Endothelial cell of umbilical vein (primary cell): ENCODE measurements around the gene OR2H1. TPM values are rescaled to one million over a fixed set of nuclear protein-coding genes. Genes with fewer than 3 reads are reported as not detected.

ENCODE experiments used
- BruUV-seq: library from RNA; stranded (reverse); fragments of 400-500 nt; replicated peaks from 2 replicates; lab custom pipeline; 2021; lab: Mats Ljungman, UMichigan
- CTCF ChIA-PET: fragments of 300-600, 350-600 bp; sonication (Branson Sonifier 250); formaldehyde crosslinking; loops from one replicate; lab custom pipeline; 2021; ENCODE audit warnings: antibody characterized with exemption, inconsistent platforms; lab: Charles Lee
- POLR2A ChIA-PET: fragments of 300-600, 350-600 bp; sonication (Branson Sonifier 250); formaldehyde crosslinking; loops from one replicate; lab custom pipeline; 2021; ENCODE audit warnings: antibody characterized with exemption, inconsistent platforms; lab: Charles Lee
- DNase-seq: peaks from one replicate; pipeline ENCODE4 v3.0.0-alpha.2; 2011; ENCODE audit warnings: low read depth, low spot score
- FAIRE-seq: peaks from 2 replicates; lab custom pipeline; 2011; peaks lifted over from hg19 to GRCh38; lab: Jason Lieb, UNC
- H2AFZ ChIP-seq: 2 replicates; pipeline ENCODE4 v1.6.0; 2012; ENCODE audit warnings: low read depth, low read length, control low read depth, inconsistent platforms
- H3K27ac ChIP-seq: 2 replicates; pipeline ENCODE4 v1.5.1; 2011; ENCODE audit warnings: low read depth, mild to moderate bottlenecking, control low read depth, low read length, moderate library complexity; ENCODE audit not compliant: insufficient read depth
- H3K27me3 ChIP-seq, 2 experiments: 2 replicates each; pipeline versions ENCODE4 v1.6.0 to v1.6.1; 2011; ENCODE audit warnings: low read length in 2 of 2, mixed read lengths in 1 of 2; ENCODE audit not compliant: control insufficient read depth in 2 of 2, insufficient read depth in 2 of 2
- H3K36me3 ChIP-seq, 2 experiments: 2 replicates in 1 of 2; 3 replicates in 1 of 2; pipeline ENCODE4 v1.5.1; 2011; ENCODE audit warnings: low read length in 2 of 2, mild to moderate bottlenecking in 1 of 2, moderate library complexity in 1 of 2; ENCODE audit not compliant: control insufficient read depth in 2 of 2, insufficient read depth in 2 of 2; ENCODE audit errors: extremely low read depth in 1 of 2
- H3K4me1 ChIP-seq: 3 replicates; pipeline ENCODE4 v1.5.1; 2011; ENCODE audit warnings: mild to moderate bottlenecking, low read length; ENCODE audit not compliant: control insufficient read depth, insufficient read depth; ENCODE audit errors: extremely low read depth
- H3K4me2 ChIP-seq: 2 replicates; pipeline ENCODE4 v1.6.1; 2011; ENCODE audit warnings: low read length, control low read depth, mixed read lengths; ENCODE audit not compliant: insufficient read depth
- H3K4me3 ChIP-seq, 3 experiments: fragments of 200-600 bp in 1 of 3; sonication (generic), shearing (Covaris generic) in 1 of 3; replicated peaks in 1 of 3; 2 replicates each; pipeline ENCODE4 v1.5.1; 2011 to 2016; ENCODE audit warnings: control low read depth in 3 of 3, low read length in 3 of 3, mild to moderate bottlenecking in 2 of 3, inconsistent platforms in 1 of 3, low read depth in 1 of 3, moderate library complexity in 1 of 3; ENCODE audit not compliant: insufficient read depth in 1 of 3
- H3K79me2 ChIP-seq: 2 replicates; pipeline ENCODE4 v1.6.0; 2012; ENCODE audit warnings: low read length, inconsistent platforms; ENCODE audit not compliant: control insufficient read depth, insufficient read depth
- H3K9ac ChIP-seq: replicated peaks from 2 replicates; pipeline ENCODE3; 2011; ENCODE audit warnings: low read length, control low read depth; ENCODE audit not compliant: insufficient read depth; ENCODE audit errors: extremely low read depth
- H3K9me1 ChIP-seq: replicated peaks from 3 replicates; pipeline ENCODE4 v1.6.0; 2011; ENCODE audit warnings: mild to moderate bottlenecking, low read length; ENCODE audit not compliant: control insufficient read depth, insufficient read depth; ENCODE audit errors: extremely low read depth
- H3K9me3 ChIP-seq: replicated peaks from 2 replicates; pipeline ENCODE4 v1.5.1; 2012; ENCODE audit warnings: low read length, inconsistent platforms; ENCODE audit not compliant: control insufficient read depth, insufficient read depth
- H4K20me1 ChIP-seq: replicated peaks from 2 replicates; pipeline ENCODE3; 2011; ENCODE audit warnings: mild to moderate bottlenecking, low read length; ENCODE audit not compliant: control insufficient read depth, insufficient read depth; ENCODE audit errors: extremely low read depth
- CTCF ChIP-seq, 2 donors: IDR thresholded peaks; 1 replicate in 1 of 2; 2 replicates in 1 of 2; pipeline ENCODE4 v1.5.1; 2011; ENCODE audit warnings: low read length in 2 of 2, mild to moderate bottlenecking in 2 of 2, moderate library complexity in 2 of 2, control low read depth in 1 of 2, inconsistent platforms in 1 of 2, low read depth in 1 of 2; ENCODE audit not compliant: insufficient read depth in 1 of 2; ENCODE audit errors: extremely low read depth in 1 of 2
- EZH2 ChIP-seq: IDR thresholded peaks from 2 replicates; pipeline ENCODE4 v1.6.1; 2012; ENCODE audit warnings: borderline replicate concordance, low read depth, mild to moderate bottlenecking, moderate library complexity, low read length, inconsistent platforms; ENCODE audit not compliant: severe bottlenecking
- FOS ChIP-seq: IDR thresholded peaks from 2 replicates; pipeline ENCODE4 v1.6.1; 2011; ENCODE audit warnings: mild to moderate bottlenecking, low read length, moderate library complexity, borderline replicate concordance; ENCODE audit not compliant: insufficient read depth
- GATA2 ChIP-seq: IDR thresholded peaks from 2 replicates; pipeline ENCODE4 v1.7.0; 2011; ENCODE audit warnings: low read depth, mild to moderate bottlenecking, moderate library complexity, mixed read lengths, low read length; ENCODE audit not compliant: insufficient read length, insufficient read depth
- JUN ChIP-seq: IDR thresholded peaks from 2 replicates; pipeline ENCODE4 v1.6.1; 2011; ENCODE audit warnings: borderline replicate concordance, low read depth; ENCODE audit not compliant: insufficient read length, insufficient read depth
- MAX ChIP-seq: IDR thresholded peaks from 2 replicates; pipeline ENCODE4 v1.6.1; 2011; ENCODE audit not compliant: insufficient read depth, insufficient read length
- MYC ChIP-seq: IDR thresholded peaks from one replicate; pipeline ENCODE4 v1.6.1; 2011; ENCODE audit warnings: mild to moderate bottlenecking, low read depth, low read length
- POLR2A ChIP-seq: IDR thresholded peaks from 2 replicates; pipeline ENCODE4 v1.6.1; 2012; ENCODE audit warnings: low read depth, mild to moderate bottlenecking, control low read depth, low read length
- POLR2AphosphoS5 ChIP-seq: IDR thresholded peaks from 2 replicates; pipeline ENCODE4 v1.6.1; 2012; ENCODE audit warnings: low read depth, mild to moderate bottlenecking, control low read depth, low read length, moderate library complexity; ENCODE audit not compliant: insufficient read depth
- dilution Hi-C: fragments of 300-500 bp; cut with MboI; formaldehyde crosslinking; loops from one replicate; pipeline ENCODE4 v1.15.0; 2019; ENCODE audit warnings: low sequenced_read_pairs; ENCODE audit not compliant: extremely low pct_ligation_motif_present
- intact Hi-C: fragments of 100-400 bp; cut with micrococcal nuclease; formaldehyde crosslinking; loops from one replicate; pipeline ENCODE4 v1.10.0; 2022
- polyA plus RNA-seq, 4 experiments: library from polyadenylated mRNA; depleted of rRNA in 3 of 4; stranded (reverse) in 3 of 4; unstranded in 1 of 4; fragments of >200 nt; gene quantifications; 2 replicates each; pipeline versions ENCODE4 v1.2.1 to v1.2.3, GENCODE V29; 2011 to 2012; ENCODE audit warnings: missing spikeins in 1 of 4
- total RNA-seq: library from RNA; stranded (reverse); gene quantifications from 2 replicates; pipeline ENCODE4 v1.2.3, GENCODE V29; 2021

OR2H1 gene
- total and polyA plus RNA-seq, 2 donors (not counting 3 experiments of a cell fraction or from before 2014, with no cell fraction given), result not detected

- POLR2A ChIA-PET, result no interaction called here
Observed at GRCh38 chr6:29491574-29491973, 34.6 kb downstream of the OR2H1 start.

More at GRCh38 chr6:29491574-29491973, 34.6 kb downstream of the OR2H1 start:
- FAIRE-seq (no peak), DNase-seq (no peak)
- dilution Hi-C loops, result no loop called here
- no peaks in the 10 kb centered on the region for H3K79me2 ChIP-seq
- H3K4me1 ChIP-seq, result no peaks in the 10 kb centered on the region
- H3K27ac ChIP-seq, result no peak overlapping the region
- CTCF ChIA-PET, result no interaction called here
- no peaks in the 10 kb centered on the region for H3K9me3 ChIP-seq
- H4K20me1 ChIP-seq, result no peaks in the 10 kb centered on the region
- no TSS peak for BruUV-seq
- H3K4me2 ChIP-seq, result no peak overlapping the region
- H3K36me3 ChIP-seq, result no peaks in the 10 kb centered on the region
- intact Hi-C loops, result no loop called here
- H3K4me3 ChIP-seq, result no peak overlapping the region
- no peak overlapping the region for H2AFZ ChIP-seq
- no peaks in the 10 kb centered on the region for H3K9me1 ChIP-seq
- no peaks in the 10 kb centered on the region for H3K27me3 ChIP-seq
- TF ChIP-seq MYC, result no peak
- TF ChIP-seq GATA2, result no peak
- TF ChIP-seq CTCF (IDR thresholded peaks at IDR 0.05; ENCODE audit: extremely low read depth in 1 of 2, insufficient read depth in 1 of 2, low read depth in 1 of 2, low read length in 2 of 2), result no peak
- no peak for TF ChIP-seq JUN
- TF ChIP-seq POLR2AphosphoS5, result no peak
- no peak for TF ChIP-seq FOS
- TF ChIP-seq POLR2A, result no peak
- no peak for TF ChIP-seq EZH2
- no peak for TF ChIP-seq MAX
- no peak overlapping the region for H3K9ac ChIP-seq
